ENCODE data around the gene ANKRD34A. TPM values are rescaled to one million over a fixed set of nuclear protein-coding genes. Genes with fewer than 3 reads are reported as not detected.

Gene ANKRD34A
- total and polyA plus RNA-seq, 2 of the 4 experiments (the other 2 are of a cell fraction), result 0.90 to 1.9 TPM

- peaks cover 18% of the 10 kb centered on the region for H3K9me1 ChIP-seq (ENCODE audit: insufficient read depth, low read length)
- no peak overlapping the region for H2AK5ac ChIP-seq (ENCODE audit: low read depth, low read length)
- H3K4me3 ChIP-seq (ENCODE audit: insufficient read depth, low read depth, low read length), result no peak overlapping the region
- no peak overlapping the region for H3K23ac ChIP-seq (ENCODE audit: low read depth, low read length)
- H3K9me3 ChIP-seq (ENCODE audit: control insufficient read depth, insufficient read depth, low read length), result no peaks in the 10 kb centered on the region
- ChIA-PET CTCF (no interaction called here), POLR2A (ENCODE audit: unreplicated experiment) (no interaction called here)
- ATAC-seq (ENCODE audit: low read depth) (no peak), DNase-seq (no peak)
- H2AFZ ChIP-seq (replicated peaks; ENCODE audit: low read length, poor library complexity), result no peak overlapping the region
- H3K27me3 ChIP-seq (ENCODE audit: control insufficient read depth, insufficient read depth, low read length), result no peaks in the 10 kb centered on the region
- dilution Hi-C loops (cut with HindIII; ENCODE audit: low sequenced_read_pairs, unreplicated experiment), result no loop called here
- H3K79me1 ChIP-seq (ENCODE audit: low read depth in 1 of 2, low read length in 2 of 2), result peaks cover 36 to 80% of the 10 kb centered on the region in 2 experiments
- in situ Hi-C loops (cut with MboI; ENCODE audit: low sequenced_read_pairs), result no loop called here
- H3K9ac ChIP-seq (ENCODE audit: low read depth, low read length), result no peak overlapping the region
- no peak for TF ChIP-seq CEBPB (IDR thresholded peaks at IDR 0.05; ENCODE audit: low read depth, low read length)
- no peak for TF ChIP-seq ELK1 (IDR thresholded peaks at IDR 0.05; ENCODE audit: borderline replicate concordance, low read depth, low read length)
- no peak for TF ChIP-seq SMC3 (IDR thresholded peaks at IDR 0.05; ENCODE audit: low read depth, low read length)
- no peak for TF ChIP-seq POLR2A (IDR thresholded peaks at IDR 0.05; ENCODE audit: low read depth, low read length)
- no peak for TF ChIP-seq RAD21 (IDR thresholded peaks at IDR 0.05; ENCODE audit: low read length)
- no peak for TF ChIP-seq FOS (IDR thresholded peaks at IDR 0.05; ENCODE audit: low read depth, low read length)
- TF ChIP-seq USF2 (IDR thresholded peaks at IDR 0.05; ENCODE audit: low read depth, low read length), result no peak
- no peak for TF ChIP-seq MAZ (IDR thresholded peaks at IDR 0.05; ENCODE audit: borderline replicate concordance, low read depth, low read length)
- TF ChIP-seq MXI1 (IDR thresholded peaks at IDR 0.05; ENCODE audit: borderline replicate concordance, low read depth, low read length), result no peak
- no peak for TF ChIP-seq BHLHE40 (IDR thresholded peaks at IDR 0.05; ENCODE audit: low read depth, low read length)
- no peak for TF ChIP-seq RCOR1 (IDR thresholded peaks at IDR 0.05; ENCODE audit: insufficient replicate concordance, low read length)
- no peak for TF ChIP-seq CTCF (conservative IDR thresholded peaks at IDR 0.05; ENCODE audit: low read depth, low read length)
- H3K4ac ChIP-seq (ENCODE audit: low read depth, low read length), result no peak overlapping the region
- H3K56ac ChIP-seq (ENCODE audit: extremely low read depth, insufficient read depth, low read length), result no peak overlapping the region
- peaks cover 2% of the 10 kb centered on the region; the same call in 1 of the 2 replicates for H3K4me1 ChIP-seq (ENCODE audit: control insufficient read depth, insufficient read depth, low read length)
- no peak overlapping the region for H2BK120ac ChIP-seq (ENCODE audit: low read depth, low read length)
- WGBS, 2 experiments (ENCODE audit: extremely low coverage in 2 of 2, insufficient read length in 1 of 2), result no CpG with 5 or more reads among the region's 3 CpGs
- BruUV-seq (replicated peaks), result no TSS peak
- H4K8ac ChIP-seq (ENCODE audit: low read depth in 2 of 2, low read length in 2 of 2), result no peak overlapping the region
- H2BK20ac ChIP-seq (ENCODE audit: low read depth, low read length), result no peak overlapping the region
- H3K18ac ChIP-seq (ENCODE audit: low read depth, low read length), result no peak overlapping the region
- H3K14ac ChIP-seq (replicated peaks; ENCODE audit: low read depth, low read length), result no peak overlapping the region
- no peak overlapping the region for H4K5ac ChIP-seq (ENCODE audit: low read depth, low read length)
- H2BK5ac ChIP-seq (ENCODE audit: low read depth, low read length, poor library complexity, severe bottlenecking), result no peak overlapping the region
- H4K91ac ChIP-seq (ENCODE audit: insufficient read depth, low read depth, low read length), result no peak overlapping the region
- no peak overlapping the region for H2BK15ac ChIP-seq (ENCODE audit: low read depth, low read length)
- no peak overlapping the region for H3K27ac ChIP-seq (ENCODE audit: insufficient read depth, low read length)
- H3K4me2 ChIP-seq (ENCODE audit: low read depth, low read length), result no peak overlapping the region
- intact Hi-C loops (cut with micrococcal nuclease), result loop anchor here (10.0 kb wide), 1 partner anchor 58 kb away; no protein-coding TSS in a partner anchor
- no peak overlapping the region for H2AK9ac ChIP-seq (replicated peaks; ENCODE audit: low read depth, low read length, poor library complexity)
- peaks cover 11% of the 10 kb centered on the region for H3K36me3 ChIP-seq (ENCODE audit: control insufficient read depth, insufficient read depth, low read length)
- peaks cover 24% of the 10 kb centered on the region; the same call in 1 of the 2 replicates for H4K20me1 ChIP-seq (ENCODE audit: insufficient read depth, low read length)
These were observed 11.5 kb downstream of the ANKRD34A start for GRCh38 chr1:145952903-145953302.

Data from IMR-90 (cell line).